Neutrophil (primary cell): ENCODE measurements around the gene RASSF1.
A peak's percentile ranks its signal among the peaks of the same experiment; 100 is the strongest.

Experiments
- H3K27ac ChIP-seq: fragments of 200-600 bp; sonication (generic); 2 replicates; pipeline ENCODE4 v1.5.1; 2016; ENCODE audit warnings: mild to moderate bottlenecking, moderate library complexity
- H3K27me3 ChIP-seq: fragments of 200-600 bp; sonication (generic); 2 replicates; pipeline ENCODE4 v1.6.0; 2016; ENCODE audit warnings: mild to moderate bottlenecking
- H3K36me3 ChIP-seq: fragments of 200-600 bp; sonication (generic); 2 replicates; pipeline ENCODE4 v1.5.1; 2017
- H3K4me1 ChIP-seq, 2 experiments: fragments of 200-600 bp in 1 of 2; sonication (generic) in 1 of 2; 1 replicate in 1 of 2; 2 replicates in 1 of 2; pipeline versions ENCODE4 v1.5.1 to v1.6.1; 2013 to 2016; ENCODE audit warnings: low read depth in 1 of 2, low read length in 1 of 2, mild to moderate bottlenecking in 1 of 2, moderate library complexity in 1 of 2; ENCODE audit not compliant: control insufficient read depth in 1 of 2, insufficient read depth in 1 of 2
- H3K4me3 ChIP-seq, 2 experiments: fragments of 200-600 bp in 1 of 2; sonication (generic) in 1 of 2; 1 replicate in 1 of 2; 2 replicates in 1 of 2; pipeline ENCODE4 v1.5.1; 2013 to 2016; ENCODE audit warnings: low read depth in 1 of 2, low read length in 1 of 2, mild to moderate bottlenecking in 1 of 2, moderate library complexity in 1 of 2
- H3K9me3 ChIP-seq: fragments of 200-600 bp; sonication (generic); 2 replicates; pipeline ENCODE4 v1.5.1; 2016
- CTCF ChIP-seq: fragments of 200-600 bp; sonication (generic); IDR thresholded peaks from 2 replicates; pipeline ENCODE4 v1.5.1; 2016; ENCODE audit warnings: antibody characterized with exemption

RASSF1 gene

GRCh38 chr3:50326182-50326541, 14.5 kb downstream of the RASSF1 start:
- Histone ChIP-seq H3K27me3 (no peaks in the 10 kb centered on the region), H3K4me1 (peaks cover 67 to 70% of the 10 kb centered on the region in 2 experiments), H3K36me3 (peaks cover 27% of the 10 kb centered on the region), H3K27ac (peak overlapping the region; percentile 95), H3K9me3 (no peaks in the 10 kb centered on the region), H3K4me3 (no peak overlapping the region)
- no peak for TF ChIP-seq CTCF

- Histone ChIP-seq H3K4me1 (peaks cover 69 to 75% of the 10 kb centered on the region in 2 experiments), H3K4me3 (no peak overlapping the region)
- no peak for TF ChIP-seq CTCF
Observed at GRCh38 chr3:50325497-50326181, 15.0 kb downstream of the RASSF1 start.

GRCh38 chr3:50325113-50325480, 15.5 kb downstream of the RASSF1 start:
- H3K36me3 ChIP-seq = peaks cover 17% of the 10 kb centered on the region
- no peaks in the 10 kb centered on the region for H3K27me3 ChIP-seq
- H3K4me3 ChIP-seq = no peak overlapping the region
- peak overlapping the region; percentile 95 for H3K27ac ChIP-seq
- no peak for TF ChIP-seq CTCF
- H3K9me3 ChIP-seq = no peaks in the 10 kb centered on the region
- peaks cover 75 to 80% of the 10 kb centered on the region in 2 experiments for H3K4me1 ChIP-seq

More at GRCh38 chr3:50325497-50326181, 15.0 kb downstream of the RASSF1 start:
- Histone ChIP-seq H3K27me3 (no peaks in the 10 kb centered on the region), H3K36me3 (peaks cover 22% of the 10 kb centered on the region), H3K9me3 (no peaks in the 10 kb centered on the region), H3K27ac (peak overlapping the region; percentile 95)

- peaks cover 80 to 86% of the 10 kb centered on the region in 2 experiments for H3K4me1 ChIP-seq
- TF ChIP-seq CTCF = peak; percentile 82
- peaks cover 11% of the 10 kb centered on the region for H3K36me3 ChIP-seq
- H3K4me3 ChIP-seq = no peak overlapping the region
- H3K9me3 ChIP-seq = no peaks in the 10 kb centered on the region
- peak overlapping the region; percentile 95 for H3K27ac ChIP-seq
- H3K27me3 ChIP-seq = no peaks in the 10 kb centered on the region
Observed at GRCh38 chr3:50324351-50325112, 16.1 kb downstream of the RASSF1 start.

GRCh38 chr3:50323614-50324199, 16.9 kb downstream of the RASSF1 start:
- H3K36me3 ChIP-seq = peaks cover 6% of the 10 kb centered on the region
- no peak for TF ChIP-seq CTCF
- no peaks in the 10 kb centered on the region for H3K27me3 ChIP-seq
- no peaks in the 10 kb centered on the region for H3K9me3 ChIP-seq
- H3K4me3 ChIP-seq = peak overlapping the region; percentile 72 to 77
- H3K27ac ChIP-seq = peak overlapping the region; percentile 95
- H3K4me1 ChIP-seq = peaks cover 89 to 94% of the 10 kb centered on the region in 2 experiments
